ENCODE measurements around the gene AUP1.
A peak's percentile ranks its signal among the peaks of the same experiment; 100 is the strongest.

AUP1 gene

GRCh38 chr2:74542978-74543377, 13.5 kb upstream of the AUP1 start:
- no peak for DNase-seq
- intact Hi-C loops (cut with DNase I): no loop called here

- DNase-seq: no peak
- intact Hi-C loops (cut with DNase I): no loop called here
Measured at GRCh38 chr2:74540291-74540690, 10.8 kb upstream of the AUP1 start.

GRCh38 chr2:74538881-74539339, 9.4 kb upstream of the AUP1 start:
- no peak for DNase-seq

GRCh38 chr2:74537140-74537539, 7.6 kb upstream of the AUP1 start:
- DNase-seq: no peak
- intact Hi-C loops (cut with DNase I): no loop called here

More at GRCh38 chr2:74538881-74539339, 9.4 kb upstream of the AUP1 start:
- intact Hi-C loops (cut with DNase I): no loop called here

DNA sequence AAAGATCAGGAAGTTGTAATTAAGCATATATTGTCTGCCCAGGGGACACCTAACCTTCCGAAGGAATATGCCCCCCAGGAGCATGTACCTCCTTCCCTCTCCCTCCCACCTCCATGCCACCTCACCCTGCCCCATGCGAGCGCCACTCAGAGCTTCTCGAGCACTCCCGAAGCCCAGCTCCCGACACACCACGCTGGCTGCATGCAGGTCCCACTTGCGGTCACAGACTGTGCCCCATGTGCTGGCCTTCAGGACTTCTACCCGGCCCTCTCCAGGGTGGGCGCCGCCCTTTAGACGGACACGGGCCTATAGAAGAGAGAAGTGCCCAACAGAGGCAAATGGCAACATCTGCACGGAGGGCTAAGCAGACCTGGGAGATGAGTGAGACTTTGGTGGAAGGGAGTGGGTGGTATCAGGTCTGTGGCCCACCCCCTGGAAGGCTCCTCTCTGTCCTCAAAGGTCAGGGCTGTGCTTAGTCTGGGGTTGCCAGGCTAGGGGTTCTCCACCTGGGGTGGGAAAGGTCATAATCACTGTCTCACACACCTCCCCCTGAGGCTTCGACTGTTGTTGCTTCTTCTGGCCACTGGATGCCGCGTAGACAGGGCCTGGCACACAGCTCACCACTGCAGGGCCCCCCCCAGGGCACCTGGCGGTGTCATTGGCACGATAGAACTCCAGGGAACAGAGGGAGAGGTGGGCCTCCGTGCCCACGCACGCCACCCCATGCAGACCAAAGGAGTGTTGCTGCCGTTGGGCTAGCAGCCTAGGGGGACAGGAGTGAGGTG, 6.9 kb upstream of the AUP1 start:
- intact Hi-C loops (cut with DNase I): no loop called here
- no peak for DNase-seq

DNA sequence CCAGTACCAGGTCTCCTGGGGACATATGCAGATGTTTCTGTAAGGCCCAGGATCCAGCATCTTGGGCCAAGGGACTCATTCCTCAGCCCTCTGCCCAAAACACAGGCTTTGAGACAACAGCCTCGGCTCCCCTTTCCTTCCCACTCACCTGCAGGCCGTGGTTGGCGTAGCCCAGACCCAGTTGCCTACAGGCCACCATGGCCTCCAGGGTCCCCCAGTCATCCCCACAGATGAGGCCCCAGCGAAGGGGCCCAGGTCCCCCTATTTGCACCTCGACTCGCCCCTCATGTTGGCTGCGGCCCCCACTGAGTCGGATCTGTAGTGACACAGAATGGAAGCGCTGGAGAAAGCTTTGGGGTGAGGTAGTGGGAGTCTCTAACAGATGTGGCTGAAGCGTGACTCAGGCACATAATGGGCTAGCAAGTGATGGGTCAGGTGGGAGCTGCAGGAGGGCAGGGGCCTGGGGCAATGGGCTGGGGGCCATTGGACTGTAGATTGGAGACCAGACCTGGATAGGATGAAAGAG, 6.0 kb upstream of the AUP1 start:
- DNase-seq: no peak
- intact Hi-C loops (cut with DNase I): no loop called here

DNA sequence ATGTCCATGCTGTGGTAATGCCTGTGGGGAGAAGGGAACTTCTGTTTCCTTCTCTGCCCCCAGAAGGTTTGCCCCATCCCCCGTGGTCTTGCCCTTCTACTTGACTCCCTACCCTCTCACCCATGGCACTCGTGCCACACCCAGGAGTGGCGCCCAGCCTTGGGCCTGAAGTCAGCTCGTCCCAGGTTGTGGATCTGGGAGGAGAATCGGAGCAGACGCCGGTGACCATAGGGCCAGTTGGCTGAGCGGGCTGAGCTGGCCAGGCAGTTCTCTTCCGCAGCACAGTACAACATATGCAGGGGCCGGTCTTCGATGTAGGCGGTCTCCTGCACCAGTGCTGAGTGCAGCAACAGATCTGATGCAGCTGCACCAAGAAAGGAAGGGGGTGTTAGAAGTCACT, 4.9 kb upstream of the AUP1 start:
- no peak for DNase-seq
- intact Hi-C loops (cut with DNase I): no loop called here

GRCh38 chr2:74533464-74533863, 4.0 kb upstream of the AUP1 start:
- no peak for DNase-seq
- intact Hi-C loops (cut with DNase I): no loop called here

GRCh38 chr2:74532222-74532621, 2.7 kb upstream of the AUP1 start:
- intact Hi-C loops (cut with DNase I): no loop called here
- DNase-seq: no peak

GRCh38 chr2:74531666-74532065, 2.2 kb upstream of the AUP1 start:
- no peak for DNase-seq
- intact Hi-C loops (cut with DNase I): no loop called here

DNA sequence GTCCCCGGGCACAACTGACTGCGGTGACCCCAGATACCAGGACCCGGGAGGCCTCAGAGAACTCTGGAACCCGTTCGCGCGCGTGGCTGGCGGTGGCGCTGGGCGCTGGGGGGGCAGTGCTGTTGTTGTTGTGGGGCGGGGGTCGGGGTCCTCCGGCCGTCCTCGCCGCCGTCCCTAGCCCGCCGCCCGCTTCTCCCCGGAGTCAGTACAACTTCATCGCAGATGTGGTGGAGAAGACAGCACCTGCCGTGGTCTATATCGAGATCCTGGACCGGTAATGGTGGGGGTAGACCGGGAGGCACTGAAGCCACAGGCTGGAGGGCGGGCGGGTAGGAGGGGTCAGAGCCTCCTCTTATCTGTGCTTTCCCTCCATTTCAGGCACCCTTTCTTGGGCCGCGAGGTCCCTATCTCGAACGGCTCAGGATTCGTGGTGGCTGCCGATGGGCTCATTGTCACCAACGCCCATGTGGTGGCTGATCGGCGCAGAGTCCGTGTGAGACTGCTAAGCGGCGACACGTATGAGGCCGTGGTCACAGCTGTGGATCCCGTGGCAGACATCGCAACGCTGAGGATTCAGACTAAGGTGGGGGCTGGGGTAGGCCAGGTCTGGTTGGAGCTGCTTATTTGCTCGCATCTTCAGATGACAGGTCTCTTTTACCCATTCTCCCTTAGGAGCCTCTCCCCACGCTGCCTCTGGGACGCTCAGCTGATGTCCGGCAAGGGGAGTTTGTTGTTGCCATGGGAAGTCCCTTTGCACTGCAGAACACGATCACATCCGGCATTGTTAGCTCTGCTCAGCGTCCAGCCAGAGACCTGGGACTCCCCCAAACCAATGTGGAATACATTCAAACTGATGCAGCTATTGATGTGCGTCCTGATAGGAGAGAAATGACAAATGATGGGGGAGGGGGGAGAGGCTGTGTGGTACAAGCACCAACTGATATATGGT, 1.0 kb upstream of the AUP1 start:
- peak in 27 of 42 donors; percentile 10 to 59 (median 35) for DNase-seq
- intact Hi-C loops (cut with DNase I): no loop called here

GRCh38 chr2:74528600-74529356, 728 bp downstream of the AUP1 start:
- peak in 1 of 42 donors; percentile 37 for DNase-seq
- intact Hi-C loops (cut with DNase I): loop anchor here (1.0 to 2.0 kb wide), 2 partner anchors 22 to 46 kb away; partner anchors contain the start of genes CCDC142 and PCGF1

- intact Hi-C loops (cut with DNase I): loop anchor here (2.0 kb wide), 1 partner anchor 21 kb away; the partner anchor contains the start of gene PCGF1
Measured at GRCh38 chr2:74527741-74528140, 1.8 kb downstream of the AUP1 start.

DNA sequence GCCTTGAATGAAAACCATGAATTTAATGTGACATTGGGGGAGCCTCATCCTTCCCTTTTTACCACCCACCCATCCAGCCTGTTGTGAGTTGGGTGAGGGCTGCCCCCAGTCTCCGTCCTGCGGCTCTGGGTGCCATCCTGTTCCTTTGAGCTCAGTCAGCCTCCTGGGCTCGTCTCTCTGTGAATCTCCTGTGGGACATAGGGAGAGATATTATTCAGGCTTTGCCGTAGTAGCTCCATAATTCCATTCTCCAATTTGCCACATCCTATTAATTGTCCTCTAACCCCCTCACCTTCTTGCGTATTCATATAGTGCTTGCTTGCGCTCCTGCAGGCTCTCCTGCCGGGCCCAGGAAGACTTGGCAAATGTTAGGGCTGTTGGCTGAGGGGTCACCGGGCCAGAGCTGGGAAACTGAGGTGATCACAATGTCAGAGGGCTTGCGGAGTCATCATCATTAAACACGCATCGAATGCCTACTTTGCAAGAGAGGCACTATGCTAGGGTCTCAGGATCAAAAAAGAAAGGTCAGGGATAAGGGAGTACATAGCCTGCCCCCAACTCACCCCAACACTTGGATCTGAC, 2.8 kb downstream of the AUP1 start:
- intact Hi-C loops (cut with DNase I): no loop called here
- peak in 1 of 42 donors; percentile 13 for DNase-seq

More at GRCh38 chr2:74527741-74528140, 1.8 kb downstream of the AUP1 start:
- no peak for DNase-seq

DNA sequence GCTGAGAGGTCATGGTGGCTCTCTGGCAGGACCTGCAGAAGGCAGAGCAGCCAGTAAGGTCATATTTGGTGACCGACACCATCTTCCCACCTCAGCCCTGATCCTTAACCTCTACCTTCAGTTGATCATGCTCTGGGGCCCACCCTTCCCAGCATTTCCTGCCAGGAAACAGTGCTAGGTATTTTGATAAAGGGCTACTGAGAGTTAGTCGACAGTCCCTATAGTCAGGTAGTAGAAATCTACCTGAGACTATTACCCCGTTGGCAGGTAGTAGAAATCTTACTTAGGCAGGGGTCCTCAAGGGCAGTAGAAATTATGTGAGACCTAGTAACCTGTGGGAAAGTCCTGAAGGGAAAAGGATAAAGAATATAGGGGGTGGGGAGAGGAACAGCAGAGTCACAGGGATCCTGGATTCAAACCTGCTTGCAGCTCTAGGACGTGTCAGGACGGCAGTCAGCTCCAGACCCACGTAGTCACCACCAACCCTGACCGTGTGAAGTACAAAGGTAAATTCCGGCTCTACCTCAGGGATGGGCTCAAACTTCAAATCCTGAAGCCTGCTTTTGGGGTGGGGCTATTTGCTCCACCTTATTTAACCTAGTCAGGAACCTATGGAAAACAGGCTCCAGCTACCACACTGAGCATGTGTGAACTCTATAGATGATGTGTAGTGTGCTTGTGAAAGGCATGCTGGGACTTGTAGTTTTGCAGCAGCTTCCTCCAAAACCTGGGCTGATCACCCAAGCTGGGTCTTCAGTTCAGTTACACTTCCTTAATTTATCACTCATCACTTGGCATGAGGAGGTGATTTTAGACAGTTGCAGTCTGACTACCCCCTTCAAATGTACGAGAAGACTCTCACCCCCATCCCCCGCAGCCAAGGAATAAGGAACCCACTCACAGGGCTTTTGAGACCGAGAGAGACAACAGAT, 3.5 kb downstream of the AUP1 start, which contains the start of gene DQX1:
TSS of gene DQX1 (minus strand) at position 515 of the 932 bp plus-strand sequence. CDS start at position 13, 502 bp downstream.
- intact Hi-C loops (cut with DNase I): no loop called here
- DNase-seq: peak in 20 of 42 donors; percentile 7 to 67 (median 36)

GRCh38 chr2:74524955-74525716, 4.4 kb downstream of the AUP1 start:
- intact Hi-C loops (cut with DNase I): no loop called here
- peak in 1 of 42 donors; percentile 12 for DNase-seq

Measured in head of caudate nucleus (tissue), 42 donors.